ENCODE data around the gene ABHD14A.

The ABHD14A gene

DNA sequence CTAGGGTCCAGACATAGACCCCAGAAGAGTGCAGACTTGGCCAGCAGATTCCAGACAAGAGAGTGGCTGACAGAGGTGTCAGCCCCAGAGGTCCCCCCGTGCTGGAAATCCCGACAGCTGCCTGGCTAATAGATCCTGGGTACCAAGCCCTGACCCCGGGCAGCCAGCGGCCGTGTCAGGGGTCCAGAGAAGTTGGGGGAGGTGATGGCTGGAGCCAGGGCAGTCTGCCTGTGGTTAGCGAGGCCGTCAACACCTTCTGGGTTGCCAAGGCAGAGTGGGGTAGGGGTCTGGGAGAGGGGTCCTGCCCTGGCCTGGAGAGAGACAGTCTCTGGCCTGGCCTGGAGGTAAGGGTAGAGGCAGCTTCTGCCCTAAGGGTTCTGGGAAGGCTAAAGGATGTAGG, 45.9 kb downstream of the ABHD14A start:
- DNase-seq (ENCODE audit: low read depth) = no peak

DNA sequence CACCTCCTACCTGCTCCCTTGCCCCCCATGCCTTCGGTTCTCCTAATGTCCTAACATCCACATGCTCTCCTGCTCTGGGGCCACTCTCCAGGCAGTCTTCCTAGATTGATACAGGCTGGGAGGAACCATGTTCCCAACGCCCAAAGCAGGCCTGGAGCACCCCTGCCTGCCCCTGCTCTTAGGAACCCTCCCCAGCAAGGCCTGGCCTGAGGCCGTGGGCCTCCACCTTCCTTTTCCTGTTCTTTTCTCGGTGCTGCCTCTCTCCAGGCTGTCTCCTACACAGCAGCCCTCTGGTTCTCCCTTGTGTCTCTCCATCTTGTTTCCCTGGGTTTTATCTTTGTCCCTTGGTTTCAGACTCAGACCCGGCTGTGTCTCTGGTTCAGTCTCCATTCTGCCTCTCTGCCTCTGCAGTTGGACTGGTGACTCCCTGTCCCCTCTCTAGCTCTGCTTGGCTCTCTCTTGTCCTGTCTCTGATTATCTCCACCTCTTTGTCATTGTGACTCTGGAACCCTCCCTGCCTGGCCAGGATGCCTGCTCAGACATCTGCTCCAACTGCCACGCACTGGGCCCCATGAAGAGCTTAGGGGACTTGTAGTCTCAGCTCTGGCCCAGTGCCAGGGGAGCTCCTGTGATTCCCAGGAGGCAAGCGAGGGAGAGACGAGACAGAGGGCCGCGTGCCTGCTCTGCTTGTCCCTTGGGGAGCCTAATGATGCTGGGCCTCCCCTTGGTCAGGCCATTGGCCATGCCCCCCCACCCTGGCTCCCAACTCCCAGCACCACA, 46.8 kb downstream of the ABHD14A start:
- no peak for DNase-seq (ENCODE audit: low read depth)

DNA sequence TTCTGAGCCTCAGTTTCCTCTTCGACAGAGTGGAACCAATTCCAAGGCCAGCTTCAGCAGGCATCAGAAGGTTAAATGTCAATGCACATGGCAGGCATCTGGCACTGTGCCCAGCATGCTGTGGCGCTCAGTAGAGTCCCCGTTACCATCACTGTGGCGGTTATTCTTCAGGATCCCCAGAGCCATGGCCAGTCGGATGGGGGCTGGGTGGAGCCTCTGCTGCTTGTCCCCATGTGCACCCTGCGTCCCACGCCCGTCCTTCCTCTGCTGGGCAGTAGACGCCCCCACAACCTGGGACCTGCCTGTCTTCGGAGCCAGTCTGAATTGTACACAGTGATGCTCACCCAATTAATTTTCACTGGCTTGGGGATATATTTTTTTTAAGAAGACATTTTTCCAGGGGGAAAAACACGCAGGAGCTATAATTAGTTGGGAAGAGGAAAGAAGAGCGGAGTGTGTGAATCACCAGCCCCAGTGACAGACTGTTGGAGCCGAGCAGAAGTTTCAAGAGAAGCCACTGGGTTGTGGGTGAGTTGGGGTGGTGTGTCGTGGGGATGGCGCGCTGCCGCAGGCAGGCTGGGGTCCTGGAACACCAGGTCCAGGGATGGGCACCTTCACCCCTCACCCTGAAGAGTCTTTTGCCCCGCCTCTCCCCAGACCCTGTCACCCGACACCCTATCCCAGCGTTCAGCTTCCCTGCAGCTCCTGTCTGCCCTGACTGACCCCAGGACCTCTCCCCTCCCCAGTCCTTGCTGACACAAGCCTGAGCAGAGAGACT, 47.6 kb downstream of the ABHD14A start:
- DNase-seq (ENCODE audit: low read depth) = no peak

DNA sequence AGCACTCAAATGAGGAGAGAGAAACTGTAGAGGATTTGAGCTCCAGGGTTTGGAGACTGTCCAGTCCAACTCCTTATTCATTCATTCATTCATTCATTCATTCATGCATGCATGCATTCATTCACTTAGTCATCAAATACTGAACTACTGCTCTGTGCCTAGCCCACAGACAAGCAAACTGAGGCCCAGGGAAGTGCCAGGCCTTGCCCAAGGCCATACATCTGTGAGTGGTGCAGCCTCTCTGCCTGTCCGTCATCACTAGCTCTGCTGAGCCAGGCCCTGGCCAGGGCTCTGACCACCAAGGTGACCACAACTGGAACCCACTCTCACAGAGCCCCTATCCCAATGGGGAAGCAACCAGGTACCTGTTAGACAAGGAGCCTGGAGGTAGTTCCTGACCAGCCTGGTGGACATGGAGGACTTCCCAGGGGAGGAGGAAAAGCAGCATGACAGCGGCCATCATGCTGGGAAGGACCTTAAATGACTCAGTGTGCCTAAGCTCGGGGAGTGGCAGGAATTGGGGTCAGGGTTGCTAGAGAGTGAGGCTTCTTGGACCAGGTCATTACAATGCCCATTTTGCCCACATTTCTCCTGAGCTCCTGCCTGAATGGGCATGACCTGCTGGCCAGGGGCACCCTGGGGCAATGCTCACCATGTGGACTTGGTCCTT, 48.4 kb downstream of the ABHD14A start:
- no peak for DNase-seq (ENCODE audit: low read depth)

DNA sequence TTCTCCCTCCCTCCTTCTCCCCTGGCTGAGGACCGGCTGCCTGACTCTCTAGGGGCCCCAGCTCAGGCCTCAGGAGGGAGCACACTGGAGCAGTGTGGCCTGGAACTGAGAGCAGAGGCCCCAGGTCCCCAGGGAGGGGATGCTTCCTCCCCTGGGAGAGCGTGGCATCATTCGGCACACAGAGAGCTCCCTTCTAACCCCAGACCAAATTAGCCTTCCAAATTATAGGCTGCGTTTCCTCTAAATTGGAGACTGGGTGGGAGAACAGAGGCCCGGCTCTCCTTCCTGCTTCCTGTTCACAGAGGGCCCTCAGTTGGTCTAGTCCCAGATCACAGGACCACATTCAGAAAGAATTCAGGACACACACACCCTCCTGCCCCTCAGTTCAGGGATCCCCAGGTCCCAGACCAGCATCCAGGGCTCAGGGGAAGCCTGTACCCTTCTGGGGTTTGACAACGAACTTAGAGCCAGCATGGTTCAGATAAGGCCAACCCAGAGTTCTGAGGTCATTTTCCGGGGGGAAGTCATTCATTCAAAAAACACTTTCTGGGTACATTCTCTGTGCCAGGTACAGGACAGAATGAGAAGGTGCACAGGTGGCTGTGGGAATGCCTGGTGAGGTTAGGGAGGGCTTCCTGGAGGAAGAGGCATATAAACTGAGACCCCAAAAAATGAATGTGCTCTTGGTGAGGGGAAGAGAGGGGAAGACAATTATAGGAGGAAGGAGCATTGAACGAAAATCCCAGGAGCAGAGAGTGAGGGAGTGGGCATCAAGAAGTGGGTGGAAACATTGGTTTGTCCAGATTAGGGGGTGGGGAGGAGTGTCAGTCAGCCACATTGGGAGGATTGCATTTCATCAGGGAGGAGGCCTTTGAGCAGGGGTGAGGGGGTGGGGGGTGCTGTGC, 49.2 kb downstream of the ABHD14A start:
- DNase-seq (ENCODE audit: low read depth) = no peak

DNA sequence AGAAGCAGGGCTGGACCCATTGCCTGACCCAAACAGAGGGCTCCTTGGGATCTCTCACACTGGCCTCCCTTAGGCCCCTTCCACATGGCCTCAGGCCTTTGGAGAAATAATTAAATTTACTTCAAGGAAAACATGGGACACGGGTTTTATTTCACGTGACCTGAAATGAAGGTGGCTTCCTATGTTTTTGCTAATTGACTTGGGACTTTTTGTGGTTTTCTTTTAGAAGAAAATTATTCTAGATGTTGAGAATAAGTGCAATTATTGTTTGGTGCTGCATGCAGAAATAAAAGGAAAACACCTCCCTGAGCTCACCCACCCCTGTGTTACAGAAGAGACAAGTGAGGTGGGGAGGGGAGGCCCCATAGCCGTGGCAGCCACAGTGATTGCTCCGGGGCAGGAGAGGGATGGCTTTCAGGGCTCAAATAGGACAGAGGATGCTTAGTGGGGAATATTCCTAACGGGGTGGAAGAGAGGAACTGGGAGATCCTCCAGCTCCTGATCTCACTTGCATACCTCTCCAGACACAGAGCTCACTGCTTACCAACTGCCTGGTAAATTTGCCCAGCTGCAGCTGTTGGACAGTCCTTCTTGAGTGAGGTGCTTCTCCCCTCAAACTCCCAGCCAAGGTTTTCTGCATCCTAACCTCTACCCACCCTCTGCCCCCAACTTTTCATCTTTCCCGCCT, 50.0 kb downstream of the ABHD14A start:
- DNase-seq (ENCODE audit: low read depth) = no peak

DNA sequence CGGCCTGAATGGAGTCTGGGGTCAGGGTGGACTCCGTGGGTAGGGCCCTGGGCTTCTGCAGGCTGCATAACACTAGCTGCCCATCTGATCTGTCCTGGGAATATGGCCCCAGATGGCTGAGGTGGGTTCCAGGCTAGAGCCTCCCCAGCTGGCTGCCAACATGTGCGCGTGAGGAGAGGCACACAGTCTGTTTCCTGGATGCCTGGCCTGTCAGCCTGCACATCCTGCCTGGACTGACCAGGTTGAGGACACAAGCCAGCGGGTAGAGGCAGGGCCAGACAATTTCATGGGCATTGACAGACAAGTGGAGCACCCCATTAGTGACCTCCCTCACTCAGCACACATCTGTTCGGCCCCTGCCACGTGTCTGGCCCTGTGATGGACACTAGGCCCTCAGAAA, 50.6 kb downstream of the ABHD14A start:
- no peak for DNase-seq (ENCODE audit: low read depth)

DNA sequence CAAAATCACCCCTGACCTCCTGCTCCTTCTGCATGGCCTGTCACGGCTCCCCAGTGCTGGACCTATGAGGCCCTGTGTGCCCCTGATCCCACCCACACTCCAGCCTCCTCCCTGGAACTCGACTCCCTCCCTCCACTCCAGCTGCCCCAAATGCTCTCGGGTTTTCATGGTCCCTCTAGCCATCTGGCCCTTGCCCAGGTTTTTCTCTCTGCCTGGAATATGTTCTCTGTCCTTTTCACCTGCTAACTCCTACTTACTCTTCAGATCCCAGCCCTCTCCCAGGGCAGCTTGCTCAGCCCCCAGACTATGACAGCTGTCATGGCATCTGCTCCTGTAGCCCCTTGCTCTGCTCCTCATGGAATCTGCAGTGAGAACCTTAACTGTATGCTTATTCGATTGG, 51.2 kb downstream of the ABHD14A start:
- no peak for DNase-seq (ENCODE audit: low read depth)

DNA sequence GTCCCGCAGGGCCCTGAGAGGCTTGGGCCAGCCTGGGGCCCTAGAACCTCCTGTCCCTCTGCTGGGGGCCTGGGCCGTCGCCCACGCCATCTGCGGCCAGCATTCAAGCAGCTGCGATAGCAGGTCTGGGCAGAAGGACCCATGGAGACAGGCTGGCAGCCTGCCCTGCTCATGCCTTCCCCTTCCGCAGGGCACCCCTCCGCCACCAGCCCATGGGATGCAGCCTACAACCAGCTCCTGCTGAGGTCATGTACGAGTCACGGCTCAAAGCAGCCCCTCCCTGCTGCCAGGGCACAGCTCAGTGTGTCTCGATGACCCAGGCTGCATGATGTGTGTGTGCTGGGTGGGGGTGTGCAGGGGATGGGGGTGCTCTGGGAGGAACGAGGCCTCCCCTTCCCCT, 53.7 kb downstream of the ABHD14A start:
- no peak for DNase-seq (ENCODE audit: low read depth)

DNA sequence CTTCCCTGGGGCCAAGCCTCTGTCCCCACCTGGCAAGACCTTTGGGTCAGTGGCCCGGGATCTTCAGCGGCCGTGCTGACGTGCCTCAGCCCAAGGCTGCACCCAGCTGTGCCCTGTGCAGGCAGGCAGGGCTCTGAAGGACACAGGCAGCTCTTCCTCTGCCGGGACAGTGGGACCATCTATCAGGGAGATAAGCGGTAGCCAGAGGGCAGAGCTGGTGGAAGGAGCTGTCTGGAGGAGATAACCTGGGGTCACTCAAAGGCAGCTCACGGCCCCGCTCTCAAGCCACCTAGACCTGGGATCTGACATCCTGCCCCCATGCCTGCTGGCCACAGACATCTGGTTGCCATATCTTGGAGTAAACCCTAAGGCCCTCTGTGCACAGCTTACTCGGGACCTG, 54.2 kb downstream of the ABHD14A start:
- DNase-seq (ENCODE audit: low read depth) = no peak

DNA sequence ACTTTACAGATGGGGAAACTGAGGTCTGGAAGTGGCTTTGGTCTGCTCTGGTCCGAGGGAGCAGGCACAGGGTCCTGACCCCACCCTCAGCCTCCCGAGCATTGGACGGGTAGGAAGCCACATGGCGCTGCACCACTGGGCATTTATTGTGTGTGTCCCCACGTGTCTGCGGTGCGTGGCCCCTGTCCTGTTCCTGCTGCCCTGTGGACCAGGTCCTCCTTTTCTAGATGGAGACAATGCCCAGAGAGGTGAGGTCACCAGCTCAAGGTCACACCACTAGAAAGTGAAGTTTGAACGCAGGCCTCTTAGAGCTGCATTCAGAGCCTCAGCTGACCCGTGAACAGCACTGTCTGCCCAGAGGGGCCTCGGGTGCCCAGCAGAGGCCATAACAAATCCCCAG, 54.7 kb downstream of the ABHD14A start:
- DNase-seq (ENCODE audit: low read depth) = no peak

Measured in stimulated activated CD8-positive, alpha-beta memory T cell treated with anti-CD3 and anti-CD28 coated beads, Interleukin-15, amount 100 ng/mL, for 1 hour (primary cell).